Measurements from ENCODE around the gene NKTR.
"Not testable (repeated sequence)": the region's sequence is repeated elsewhere in the genome, so short reads cannot be mapped to it uniquely, and the experiment has no call there.

The NKTR gene

DNA sequence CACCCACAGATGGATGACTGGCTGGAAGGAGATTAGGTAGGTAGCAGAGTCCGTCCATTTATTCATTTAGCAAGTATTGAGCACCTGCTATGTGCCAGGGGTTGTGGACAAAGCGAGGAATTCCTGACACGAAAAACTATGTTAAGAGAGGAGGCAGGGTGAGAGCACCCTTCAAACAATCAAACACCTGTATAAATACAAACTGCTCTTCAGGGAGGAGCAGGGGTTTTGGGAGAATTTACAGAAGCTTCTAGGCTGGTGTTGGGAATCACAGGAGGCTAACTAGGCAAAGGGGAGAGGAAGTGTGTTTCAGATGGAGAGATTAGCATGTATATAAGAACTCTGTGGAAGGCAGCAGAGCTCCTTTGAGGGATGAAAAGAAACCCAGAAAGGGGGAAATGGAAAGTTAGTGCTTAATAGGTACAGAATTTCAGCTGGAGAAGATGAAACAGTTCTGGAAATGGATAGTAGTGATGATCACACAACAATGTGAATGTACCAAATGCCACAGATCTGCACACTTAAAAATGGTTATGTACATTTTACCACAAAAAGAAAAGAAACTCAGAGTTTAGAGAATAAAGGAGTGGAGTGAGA lies 17.9 kb upstream of the NKTR start:
- no peaks in the 10 kb centered on the region for H3K9me3 Mint-ChIP-seq (ENCODE audit: low read depth)
- H3K36me3 Mint-ChIP-seq = peaks cover 5% of the 10 kb centered on the region
- H3K27ac Mint-ChIP-seq = peak overlapping the region; percentile 94
- no peaks in the 10 kb centered on the region for H3K27me3 Mint-ChIP-seq
- peak overlapping the region; percentile 90 for H3K4me3 Mint-ChIP-seq
- H3K4me1 Mint-ChIP-seq (ENCODE audit: low read depth) = peaks cover 35% of the 10 kb centered on the region

DNA sequence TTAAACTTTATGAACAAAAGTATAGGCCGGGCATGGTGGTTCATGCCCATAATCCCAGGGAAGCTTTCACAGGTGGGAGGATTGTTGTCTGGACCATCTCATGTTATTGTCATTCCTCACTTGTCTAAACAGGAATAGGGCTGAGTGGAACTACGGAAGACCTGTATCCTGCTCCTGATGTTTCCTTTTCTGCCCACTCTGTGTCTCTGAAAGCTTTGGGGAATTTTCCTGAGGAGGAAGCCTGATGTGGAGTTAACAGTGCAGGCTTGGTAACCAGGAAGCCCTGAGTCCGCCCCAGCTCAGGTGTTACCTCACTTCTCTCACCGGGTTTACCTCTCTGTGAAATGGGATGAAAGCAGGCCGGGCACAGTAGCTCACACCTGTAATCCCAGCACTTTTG lies 11.9 kb upstream of the NKTR start:
- Mint-ChIP-seq H3K4me3 (no peak overlapping the region), H3K9me3 (ENCODE audit: low read depth) (no peaks in the 10 kb centered on the region), H3K27me3 (no peaks in the 10 kb centered on the region), H3K4me1 (ENCODE audit: low read depth) (peaks cover 26% of the 10 kb centered on the region), H3K36me3 (peaks cover 2% of the 10 kb centered on the region), H3K27ac (no peak overlapping the region)

DNA sequence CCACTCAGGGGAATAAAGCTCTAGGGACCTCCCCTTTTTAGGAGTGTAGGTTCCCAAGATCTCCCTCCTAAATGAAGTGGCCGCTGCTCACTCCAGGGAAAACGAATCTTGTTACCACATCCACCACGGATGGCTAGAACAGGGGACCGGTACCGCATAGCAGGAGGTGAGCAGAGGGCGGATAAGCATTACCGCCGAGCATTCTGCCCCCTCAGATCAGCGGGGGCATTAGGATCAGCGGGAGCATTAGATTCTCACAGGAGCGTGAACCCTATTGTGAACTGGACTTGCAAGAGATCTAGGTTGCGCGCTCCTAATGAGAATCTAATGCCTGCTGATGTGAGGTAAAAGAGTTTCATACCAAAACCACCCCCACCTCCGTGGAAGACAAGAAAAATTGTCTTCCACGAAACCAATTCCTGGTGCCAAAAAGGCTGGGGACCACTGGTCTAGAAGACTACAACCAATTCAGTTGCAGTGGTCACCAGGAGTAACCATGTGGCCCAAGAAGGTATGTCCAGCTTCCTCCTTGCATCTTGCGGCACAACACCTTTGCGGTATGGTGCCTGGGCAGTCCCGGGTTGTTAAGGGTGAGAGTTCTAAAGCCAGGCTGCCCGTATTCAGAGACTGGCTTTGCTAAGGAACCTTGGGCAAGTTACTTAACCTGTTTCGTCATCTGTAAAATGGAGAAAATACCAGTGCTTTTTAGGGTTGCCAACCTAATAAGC lies 10.9 kb upstream of the NKTR start:
- Mint-ChIP-seq H3K4me1 (ENCODE audit: low read depth) (peaks cover 33% of the 10 kb centered on the region), H3K9me3 (ENCODE audit: low read depth) (no peaks in the 10 kb centered on the region), H3K27me3 (no peaks in the 10 kb centered on the region), H3K4me3 (peak overlapping the region; percentile 99), H3K36me3 (peaks cover 4% of the 10 kb centered on the region), H3K27ac (no peak overlapping the region)

DNA sequence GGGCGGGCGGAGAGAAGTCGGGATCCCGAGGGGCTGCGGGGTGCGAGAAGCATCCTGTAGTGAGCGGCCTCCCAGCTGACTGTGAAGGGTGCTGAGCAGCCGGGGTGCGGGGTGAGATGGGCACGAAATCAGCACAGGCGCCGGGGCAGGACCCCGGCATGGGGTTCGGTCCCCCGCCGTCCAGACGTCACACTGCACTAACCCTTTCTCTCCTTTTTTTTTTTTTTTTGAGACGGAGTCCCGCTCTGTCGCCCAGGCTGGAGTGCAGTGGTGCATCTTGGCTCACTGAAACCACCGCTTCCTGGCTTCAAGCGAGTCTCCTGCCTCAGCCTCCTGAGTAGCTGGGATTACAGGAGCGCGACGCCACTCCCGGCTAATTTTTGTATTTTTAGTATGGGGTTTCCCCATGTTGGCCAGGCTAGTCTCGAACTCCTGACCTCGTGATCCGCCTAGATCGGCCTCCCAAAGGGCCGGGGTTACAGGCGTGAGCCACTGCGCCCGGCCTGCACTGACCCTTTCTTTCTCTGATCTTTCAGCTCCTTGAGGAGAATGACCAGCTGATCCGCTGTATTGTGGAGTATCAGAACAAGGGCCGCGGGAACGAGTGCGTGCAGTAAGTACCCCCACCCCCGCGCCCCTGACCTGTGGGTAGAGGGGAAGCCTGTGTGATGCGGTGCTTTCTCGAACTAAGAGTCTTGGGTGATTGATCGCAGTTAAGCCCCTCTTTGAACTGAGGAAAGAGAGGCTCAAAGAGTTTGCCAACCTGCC lies 9.3 kb upstream of the NKTR start:
- Mint-ChIP-seq H3K9me3 (ENCODE audit: low read depth) (no peaks in the 10 kb centered on the region), H3K27ac (peak overlapping the region; percentile 88), H3K4me1 (ENCODE audit: low read depth) (peaks cover 33% of the 10 kb centered on the region), H3K36me3 (peaks cover 4% of the 10 kb centered on the region), H3K4me3 (peak overlapping the region; percentile 99), H3K27me3 (no peaks in the 10 kb centered on the region)

DNA sequence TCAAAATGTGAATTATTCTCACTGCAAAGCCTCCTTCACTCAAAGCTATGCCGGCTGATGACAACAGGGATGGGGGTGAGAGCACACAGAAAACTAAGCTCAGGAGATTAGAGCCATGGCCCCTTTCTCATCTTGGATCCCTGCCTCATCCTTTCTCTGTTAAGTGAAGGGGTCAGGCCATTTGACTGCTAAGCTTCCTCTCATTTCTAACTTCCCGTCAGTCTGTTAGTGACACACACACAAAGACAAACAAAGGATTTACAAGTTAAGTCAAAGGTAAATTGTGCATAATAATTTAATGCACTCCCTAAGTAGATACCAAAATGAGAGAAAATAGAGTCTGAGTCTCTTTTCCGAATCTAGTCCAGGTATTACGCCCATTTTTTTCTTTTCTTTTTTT lies 8.7 kb upstream of the NKTR start:
- peaks cover 33% of the 10 kb centered on the region for H3K4me1 Mint-ChIP-seq (ENCODE audit: low read depth)
- no peaks in the 10 kb centered on the region for H3K9me3 Mint-ChIP-seq (ENCODE audit: low read depth)
- H3K4me3 Mint-ChIP-seq = peak overlapping the region; percentile 99
- no peaks in the 10 kb centered on the region for H3K27me3 Mint-ChIP-seq
- no peak overlapping the region for H3K27ac Mint-ChIP-seq
- H3K36me3 Mint-ChIP-seq = peaks cover 4% of the 10 kb centered on the region

DNA sequence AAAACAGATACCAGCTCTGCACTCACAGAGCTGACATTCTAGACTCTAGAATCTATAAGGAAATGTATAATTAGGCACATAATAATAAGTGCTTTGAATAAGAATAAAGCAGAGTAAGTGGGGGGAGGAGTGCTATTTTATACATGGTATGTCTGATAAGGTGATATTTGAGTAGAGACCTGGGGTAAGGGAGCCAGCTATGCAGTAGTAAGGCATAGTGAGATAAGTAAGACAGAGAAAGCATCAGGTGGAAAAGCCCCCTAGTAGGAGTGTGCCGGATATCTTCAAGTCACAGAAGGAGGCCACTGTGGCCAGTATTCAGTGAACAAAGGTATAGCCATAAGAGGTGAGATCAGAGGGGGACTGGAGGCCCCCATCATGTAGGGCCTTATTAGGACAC lies 6.9 kb upstream of the NKTR start:
- Mint-ChIP-seq H3K4me3 (no peak overlapping the region), H3K27ac (peak overlapping the region; percentile 18), H3K27me3 (no peaks in the 10 kb centered on the region), H3K9me3 (ENCODE audit: low read depth) (no peaks in the 10 kb centered on the region), H3K4me1 (ENCODE audit: low read depth) (peaks cover 35% of the 10 kb centered on the region), H3K36me3 (peaks cover 4% of the 10 kb centered on the region)

DNA sequence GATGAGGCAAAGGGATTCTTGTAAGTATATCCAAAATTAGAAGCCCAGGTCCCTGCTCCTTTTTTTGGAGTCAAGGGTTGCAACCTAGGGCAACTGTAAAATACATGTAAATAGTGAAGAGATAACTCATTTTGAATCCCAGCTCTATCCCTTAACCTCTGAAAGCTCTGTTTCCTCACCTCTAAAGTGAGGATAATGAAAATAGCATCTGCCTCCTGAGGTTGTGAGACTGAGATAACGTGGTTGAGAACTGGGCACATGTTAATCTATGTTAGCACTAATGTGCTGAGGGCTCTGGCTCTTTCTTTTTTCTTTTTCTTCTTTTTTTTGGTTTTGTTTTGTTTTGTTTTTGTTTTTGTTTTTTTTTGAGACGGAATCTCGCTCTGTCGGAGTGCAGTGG lies 4.8 kb upstream of the NKTR start:
- H3K27me3 Mint-ChIP-seq = no peaks in the 10 kb centered on the region
- H3K9me3 Mint-ChIP-seq (ENCODE audit: low read depth) = no peaks in the 10 kb centered on the region
- H3K4me1 Mint-ChIP-seq (ENCODE audit: low read depth) = peaks cover 35% of the 10 kb centered on the region
- H3K4me3 Mint-ChIP-seq = no peak overlapping the region
- peaks cover 4% of the 10 kb centered on the region for H3K36me3 Mint-ChIP-seq
- H3K27ac Mint-ChIP-seq = peak overlapping the region; percentile 10

DNA sequence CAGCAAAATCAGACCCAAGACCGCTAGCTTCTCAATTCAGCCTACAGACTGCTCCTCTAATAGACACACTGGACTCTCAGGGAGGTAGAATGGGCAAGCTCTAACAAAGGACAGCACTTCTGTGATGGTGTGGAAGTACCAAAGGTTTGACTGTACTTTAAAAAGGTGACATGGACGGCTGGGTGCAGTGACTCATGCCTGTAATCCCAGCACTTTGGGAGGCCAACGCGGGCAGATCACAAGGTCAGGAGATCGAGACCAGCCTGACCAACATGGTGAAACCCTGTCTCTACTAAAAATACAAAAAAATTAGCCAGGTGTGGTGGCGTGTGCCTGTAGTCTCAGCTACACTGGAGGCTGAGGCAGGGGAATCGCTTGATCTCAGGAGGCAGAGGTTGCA lies 3.4 kb upstream of the NKTR start:
- H3K36me3 Mint-ChIP-seq; H3K27ac Mint-ChIP-seq; H3K4me3 Mint-ChIP-seq; H3K27me3 Mint-ChIP-seq; H3K9me3 Mint-ChIP-seq (ENCODE audit: low read depth): not testable (repeated sequence)
- peaks cover 34% of the 10 kb centered on the region for H3K4me1 Mint-ChIP-seq (ENCODE audit: low read depth)

DNA sequence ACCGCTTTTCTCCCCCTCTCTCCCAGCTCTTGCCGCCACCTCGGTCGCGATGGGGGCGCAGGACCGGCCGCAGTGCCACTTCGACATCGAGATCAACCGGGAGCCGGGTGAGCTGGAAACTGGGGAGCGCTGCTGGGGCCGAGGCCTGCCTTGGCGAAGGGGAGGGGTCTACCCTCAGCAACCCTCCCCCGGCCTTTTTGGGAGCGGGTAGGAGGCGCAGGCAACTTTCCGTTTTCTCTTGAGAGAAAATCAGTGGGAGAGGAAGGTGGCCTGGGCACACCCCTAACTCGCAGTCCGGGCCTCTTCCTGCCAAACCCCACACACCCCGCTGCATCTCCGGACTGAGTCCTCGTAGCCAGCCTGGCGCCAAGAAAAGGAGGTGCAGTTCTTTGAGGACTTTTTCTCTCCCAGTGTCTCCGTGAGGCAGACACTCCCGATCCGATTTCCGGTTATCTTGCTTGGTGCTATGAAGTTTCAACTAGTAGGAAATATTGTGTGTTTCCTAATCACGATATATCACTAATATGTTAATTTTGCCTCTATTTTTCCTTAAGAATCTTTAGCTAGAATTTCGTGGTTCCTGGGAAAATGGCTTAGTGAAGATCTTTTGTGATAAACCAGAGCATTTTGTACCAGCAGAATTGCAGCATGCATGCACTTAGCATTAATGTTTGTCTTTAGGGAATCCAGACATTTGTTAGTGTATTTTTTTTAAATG lies 631 bp downstream of the NKTR start:
- peaks cover 4% of the 10 kb centered on the region for H3K9me3 Mint-ChIP-seq (ENCODE audit: low read depth)
- peaks cover 10% of the 10 kb centered on the region for H3K36me3 Mint-ChIP-seq
- peak overlapping the region; percentile 94 for H3K27ac Mint-ChIP-seq
- peak overlapping the region; percentile 97 for H3K4me3 Mint-ChIP-seq
- peaks cover 43% of the 10 kb centered on the region for H3K4me1 Mint-ChIP-seq (ENCODE audit: low read depth)
- H3K27me3 Mint-ChIP-seq = no peaks in the 10 kb centered on the region

DNA sequence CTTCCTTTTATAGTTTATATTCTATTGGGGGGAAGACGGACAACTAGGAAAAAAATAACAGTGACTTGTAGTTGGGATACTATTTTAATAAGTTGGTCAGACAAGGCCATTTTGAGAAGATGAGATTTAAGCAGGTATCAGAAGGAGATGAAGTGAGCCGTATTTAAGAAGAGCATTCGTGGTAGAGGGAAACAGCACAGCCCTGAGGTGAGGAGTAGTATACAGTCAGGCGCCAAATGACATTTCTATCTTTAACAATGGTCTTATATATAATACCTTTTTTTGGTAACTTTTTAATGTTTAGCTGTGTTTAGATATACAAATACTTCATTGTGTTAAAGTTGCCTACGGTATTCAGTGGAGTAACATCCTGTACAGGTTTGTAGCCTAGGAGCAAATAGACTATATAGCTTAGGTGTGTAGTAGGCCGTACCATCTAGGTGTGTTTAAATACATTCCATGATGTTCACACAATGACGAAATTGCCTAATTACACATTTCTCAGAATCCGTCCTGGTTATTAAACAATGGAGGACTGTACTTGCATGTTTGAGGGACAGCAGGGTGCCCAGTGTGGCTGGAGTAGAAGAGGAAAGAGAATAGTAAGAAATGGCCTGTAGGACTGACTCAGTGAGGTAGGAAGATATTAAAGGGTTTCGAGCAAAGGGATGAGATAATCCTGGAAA lies 1.6 kb downstream of the NKTR start:
- H3K27me3 Mint-ChIP-seq = no peaks in the 10 kb centered on the region
- peaks cover 48% of the 10 kb centered on the region for H3K4me1 Mint-ChIP-seq (ENCODE audit: low read depth)
- peak overlapping the region; percentile 97 for H3K4me3 Mint-ChIP-seq
- peak overlapping the region; percentile 94 for H3K27ac Mint-ChIP-seq
- peaks cover 10% of the 10 kb centered on the region for H3K36me3 Mint-ChIP-seq
- peaks cover 4% of the 10 kb centered on the region for H3K9me3 Mint-ChIP-seq (ENCODE audit: low read depth)

DNA sequence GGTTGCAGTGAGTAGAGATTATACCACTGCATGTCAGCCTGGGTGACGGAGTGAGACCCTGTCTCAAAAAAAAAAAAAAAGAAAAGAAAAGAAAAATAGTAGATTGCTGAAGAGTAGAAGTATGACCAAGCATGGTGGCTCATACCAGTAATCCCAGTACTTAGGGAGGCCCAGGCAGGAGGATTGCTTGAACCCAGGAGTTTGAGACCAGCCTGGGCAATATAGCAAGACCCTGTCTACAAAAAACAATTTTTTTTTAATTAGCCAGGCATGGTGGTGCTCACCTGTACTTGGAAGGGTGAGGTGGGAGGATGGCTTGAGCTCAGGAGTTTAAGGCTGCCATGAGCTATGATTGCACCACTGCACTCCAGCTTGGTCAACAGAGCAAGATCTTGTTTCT lies 2.5 kb downstream of the NKTR start:
- H3K36me3 Mint-ChIP-seq = peaks cover 10% of the 10 kb centered on the region
- peaks cover 4% of the 10 kb centered on the region for H3K9me3 Mint-ChIP-seq (ENCODE audit: low read depth)
- H3K27me3 Mint-ChIP-seq = no peaks in the 10 kb centered on the region
- H3K27ac Mint-ChIP-seq = no peak overlapping the region
- H3K4me1 Mint-ChIP-seq (ENCODE audit: low read depth) = peaks cover 55% of the 10 kb centered on the region
- no peak overlapping the region for H3K4me3 Mint-ChIP-seq

DNA sequence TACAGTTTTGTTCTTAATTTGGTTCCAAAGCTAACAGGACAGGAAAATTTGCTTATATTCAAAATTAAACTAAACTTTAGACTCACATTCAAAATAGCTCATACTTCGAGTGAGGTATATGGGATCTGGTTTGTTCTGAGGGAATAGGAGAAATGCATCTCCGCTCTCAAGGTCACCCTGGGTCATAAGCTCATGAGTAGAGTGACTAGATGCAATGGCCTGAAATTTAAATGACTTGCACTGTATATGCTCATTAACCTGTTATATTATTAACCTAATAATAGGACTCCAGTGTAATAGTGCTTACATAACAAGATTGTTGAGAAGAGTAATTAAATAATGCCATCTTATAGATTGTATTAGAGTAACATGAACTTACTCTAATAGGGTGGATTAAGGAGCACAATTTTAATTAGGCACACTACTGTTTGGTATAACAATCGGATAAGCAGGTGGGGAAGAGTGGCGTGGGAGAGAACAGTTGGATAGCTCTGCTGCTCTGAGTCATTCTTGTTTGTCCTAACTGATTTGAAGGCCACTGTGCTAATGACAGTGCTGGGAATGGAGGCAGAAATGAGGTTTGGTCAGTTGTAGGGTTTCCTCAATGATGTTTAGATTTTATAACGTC lies 5.2 kb downstream of the NKTR start:
- Mint-ChIP-seq H3K27me3 (no peaks in the 10 kb centered on the region), H3K36me3 (peaks cover 10% of the 10 kb centered on the region), H3K9me3 (ENCODE audit: low read depth) (peaks cover 4% of the 10 kb centered on the region), H3K27ac (peak overlapping the region; percentile 76), H3K4me3 (no peak overlapping the region), H3K4me1 (ENCODE audit: low read depth) (peaks cover 67% of the 10 kb centered on the region)

DNA sequence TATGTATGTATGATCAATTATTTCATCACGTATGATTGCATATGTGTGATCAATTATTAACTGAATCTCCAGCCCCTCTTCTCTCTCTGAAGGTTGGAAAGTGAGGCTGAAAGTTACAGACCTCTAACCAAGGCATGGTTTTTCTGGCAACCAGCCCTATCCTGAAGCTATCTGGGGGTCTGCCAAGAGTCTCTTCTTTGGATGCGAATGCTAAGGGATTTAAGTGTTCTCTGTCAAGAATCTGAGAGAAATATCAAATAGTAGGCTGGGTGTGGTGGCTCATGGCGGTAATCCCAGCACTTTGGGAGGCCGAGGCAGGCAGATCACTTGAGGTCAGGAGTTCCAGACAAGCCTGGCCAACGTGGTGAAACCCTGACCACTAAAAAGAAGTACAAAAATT lies 8.1 kb downstream of the NKTR start:
- Mint-ChIP-seq H3K36me3 (peaks cover 6% of the 10 kb centered on the region), H3K4me1 (ENCODE audit: low read depth) (peaks cover 77% of the 10 kb centered on the region), H3K4me3 (no peak overlapping the region), H3K27ac (peak overlapping the region; percentile 72), H3K27me3 (no peaks in the 10 kb centered on the region), H3K9me3 (ENCODE audit: low read depth) (peaks cover 4% of the 10 kb centered on the region)

DNA sequence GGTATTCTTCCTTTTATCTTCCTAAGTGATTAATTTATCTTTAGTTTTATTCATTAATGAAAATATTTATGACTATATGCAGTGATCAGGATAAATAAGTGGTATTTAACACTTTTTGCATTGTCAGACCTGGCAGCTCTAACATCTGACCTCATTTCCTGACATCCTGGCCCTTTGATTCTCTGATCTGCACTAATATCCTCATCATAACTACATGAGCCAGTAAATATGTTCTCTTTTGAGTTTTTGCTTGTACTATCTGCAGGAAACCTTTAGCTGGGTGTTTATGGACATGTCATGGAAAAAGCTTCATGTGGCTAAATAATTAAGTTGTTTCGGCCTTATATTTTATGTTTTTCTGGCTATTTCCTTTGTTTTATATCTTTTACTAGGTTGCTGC lies 10.5 kb downstream of the NKTR start:
- no peaks in the 10 kb centered on the region for H3K27me3 Mint-ChIP-seq
- H3K4me3 Mint-ChIP-seq = peak overlapping the region; percentile 25
- H3K9me3 Mint-ChIP-seq (ENCODE audit: low read depth) = no peaks in the 10 kb centered on the region
- no peaks in the 10 kb centered on the region for H3K36me3 Mint-ChIP-seq
- H3K4me1 Mint-ChIP-seq (ENCODE audit: low read depth) = peaks cover 73% of the 10 kb centered on the region
- peak overlapping the region; percentile 43 for H3K27ac Mint-ChIP-seq
